Measurements from ENCODE around the gene CEACAM1.
"Not testable (repeated sequence)": the region's sequence is repeated elsewhere in the genome, so short reads cannot be mapped to it uniquely, and the experiment has no call there.

Gene CEACAM1

GRCh38 chr19:42475366-42475765 is 52.9 kb downstream of the CEACAM1 start:
- DNase-seq (ENCODE audit: low read depth, low spot score): no peak

GRCh38 chr19:42474743-42475142 is 53.5 kb downstream of the CEACAM1 start:
- DNase-seq (ENCODE audit: low read depth, low spot score): no peak

- no peak for DNase-seq (ENCODE audit: low read depth, low spot score)
Measured at GRCh38 chr19:42473686-42474085, 54.6 kb downstream of the CEACAM1 start.

GRCh38 chr19:42472402-42473147 is 55.7 kb downstream of the CEACAM1 start:
- DNase-seq (ENCODE audit: low read depth, low spot score): no peak

GRCh38 chr19:42471554-42472249 is 56.6 kb downstream of the CEACAM1 start:
- no peak for DNase-seq (ENCODE audit: low read depth, low spot score)

- no peak for DNase-seq (ENCODE audit: low read depth, low spot score)
Measured at GRCh38 chr19:42469311-42470235, 58.7 kb downstream of the CEACAM1 start.

GRCh38 chr19:42468273-42468796 is 59.9 kb downstream of the CEACAM1 start:
- DNase-seq (ENCODE audit: low read depth, low spot score): no peak

- DNase-seq (ENCODE audit: low read depth, low spot score): no peak
Measured at GRCh38 chr19:42467183-42467760, 61.0 kb downstream of the CEACAM1 start.

- DNase-seq (ENCODE audit: low read depth, low spot score): no peak
Measured at GRCh38 chr19:42466521-42467182, 61.6 kb downstream of the CEACAM1 start.

- DNase-seq (ENCODE audit: low read depth, low spot score): no peak
Measured at GRCh38 chr19:42465827-42466280, 62.4 kb downstream of the CEACAM1 start.

GRCh38 chr19:42461700-42462324 is 66.5 kb downstream of the CEACAM1 start:
- DNase-seq (ENCODE audit: low read depth, low spot score): no peak

- not testable (repeated sequence) for DNase-seq (ENCODE audit: low read depth, low spot score)
Measured at GRCh38 chr19:42461231-42461630, 67.0 kb downstream of the CEACAM1 start.

- DNase-seq (ENCODE audit: low read depth, low spot score): no peak
Measured at GRCh38 chr19:42459926-42460325, 68.4 kb downstream of the CEACAM1 start.

Measured in activated CD4-positive, CD25-positive, alpha-beta regulatory T cell treated with anti-CD3 and anti-CD28 coated beads, Interleukin-2, amount 50 U/mL, for 16 hours (primary cell).